Testis (tissue), 2 donors: ENCODE results near the gene CXCL3.

Source experiments
- CTCF ChIP-seq, 3 experiments: fragments of 450-650 bp in 2 of 3; fragments of 200-600 bp in 1 of 3; sonication (generic) in 1 of 3; IDR thresholded peaks; one replicate each; pipeline ENCODE4 v1.5.1; 2016 to 2019; ENCODE audit warnings: antibody characterized with exemption in 3 of 3, mild to moderate bottlenecking in 2 of 3, moderate library complexity in 1 of 3
- POLR2A ChIP-seq: fragments of 450-650 bp; IDR thresholded peaks from one replicate; pipeline ENCODE4 v1.6.1; 2017; ENCODE audit warnings: antibody characterized with exemption, mild to moderate bottlenecking, moderate library complexity

- no peak for TF ChIP-seq CTCF (IDR thresholded peaks at IDR 0.05)
- no peak for TF ChIP-seq POLR2A
Observed at GRCh38 chr4:74016068-74016467, 22.4 kb downstream of the CXCL3 start.
